Right lobe of liver (tissue), 5 donors: ENCODE results near the gene OR11A1. TPM values are rescaled to one million over a fixed set of nuclear protein-coding genes. Genes with fewer than 3 reads are reported as not detected.

Experiments
- total RNA-seq, 6 experiments: library from RNA; depleted of rRNA in 2 of 6; stranded (reverse); fragments of >200 nt in 2 of 6; fragmentation: NEBNext Ultra II Directional in 3 of 6; extraction: Animal tissue kit (Norgen Biotek cat#: 25700) in 3 of 6; gene quantifications; one replicate each; pipeline versions ENCODE4 v1.1.0 to v1.2.4, GENCODE V29; 2016 to 2023
- donor health status: DM: no; HTN: no; CAD: no.
- donor health status: DM: no; HTN: no; CAD: no.
- donor health status: DM: no; HTN: yes; CAD: no.
- donor health status: DM: no; HTN: yes; CAD: no.

The OR11A1 gene
- total RNA-seq, 6 experiments from 2014 or later, result not detected

Other genes starting within 250 kb of the OR11A1 start
- not detected for gene OR14J1, start 155.4 kb downstream of the OR11A1 start, total RNA-seq
- not detected for gene OR5V1, start 88.2 kb downstream of the OR11A1 start, total RNA-seq
- not detected for gene OR12D3, start 81.8 kb downstream of the OR11A1 start, total RNA-seq
- not detected for gene OR12D2, start 61.4 kb downstream of the OR11A1 start, total RNA-seq
- gene OR12D1, start 42.1 kb downstream of the OR11A1 start, total RNA-seq, result not detected
- not detected for gene OR10C1, start 17.8 kb downstream of the OR11A1 start, total RNA-seq
- gene OR2H1, start 84 bp upstream of the OR11A1 start, total RNA-seq, result not detected
- gene MAS1L, start 30.9 kb upstream of the OR11A1 start, total RNA-seq, result not detected
- 100 to 1,000 TPM in 1 of 6 experiments, 10 to 100 TPM in 3, 1 to 10 TPM in 2; 2.2 to 189 (median 37.1) TPM for gene UBD, start 102.7 kb upstream of the OR11A1 start, total RNA-seq
- gene OR2H2, start 128.1 kb upstream of the OR11A1 start, total RNA-seq, result not detected
- gene GABBR1, start 176.1 kb upstream of the OR11A1 start, total RNA-seq, result 1 to 10 TPM; 2.4 to 5.6 (median 4.9) TPM
- gene MOG, start 200.0 kb upstream of the OR11A1 start, total RNA-seq, result not detected
- gene ZFP57, start 224.1 kb upstream of the OR11A1 start, total RNA-seq, result under 1 TPM in 2 of 6 experiments, not detected in 4; 0.11 to 0.31 TPM